Omental fat pad (tissue), 4 donors: ENCODE measurements around the gene CENPN. TPM values are rescaled to one million over a fixed set of nuclear protein-coding genes. Genes with fewer than 3 reads are reported as not detected.

Source experiments
- ATAC-seq: fragments of 150-250 bp; one replicate; pipeline ENCODE4 v1.9.1; 2016; ENCODE audit warnings: mild to moderate bottlenecking, moderate library complexity; ENCODE audit not compliant: low FRiP score
- DNase-seq: peaks from one replicate; pipeline ENCODE4 v3.0.0-alpha.2; 2019; ENCODE audit warnings: low spot score
- total RNA-seq, 4 donors: library from RNA; depleted of rRNA; stranded (reverse); fragments of >200 nt; gene quantifications; one replicate each; pipeline ENCODE4 v1.1.0, GENCODE V29; 2016
- TF ChIP-seq, protein P1 (sequence below), 3 donors: fragments of 450-650 bp; IDR thresholded peaks; one replicate each; pipeline ENCODE4 v1.5.1; 2016 to 2017; ENCODE audit warnings: antibody characterized with exemption in 3 of 3, mild to moderate bottlenecking in 3 of 3, moderate library complexity in 2 of 3

Gene CENPN
- total RNA-seq, 4 donors from 2014 or later: 4.5 to 12.0 (median 8.4) TPM

GRCh38 chr16:80997139-80997798, 9.7 kb upstream of the CENPN start:
- no peak for ATAC-seq
- no peak for DNase-seq
- TF ChIP-seq, protein P1, sequence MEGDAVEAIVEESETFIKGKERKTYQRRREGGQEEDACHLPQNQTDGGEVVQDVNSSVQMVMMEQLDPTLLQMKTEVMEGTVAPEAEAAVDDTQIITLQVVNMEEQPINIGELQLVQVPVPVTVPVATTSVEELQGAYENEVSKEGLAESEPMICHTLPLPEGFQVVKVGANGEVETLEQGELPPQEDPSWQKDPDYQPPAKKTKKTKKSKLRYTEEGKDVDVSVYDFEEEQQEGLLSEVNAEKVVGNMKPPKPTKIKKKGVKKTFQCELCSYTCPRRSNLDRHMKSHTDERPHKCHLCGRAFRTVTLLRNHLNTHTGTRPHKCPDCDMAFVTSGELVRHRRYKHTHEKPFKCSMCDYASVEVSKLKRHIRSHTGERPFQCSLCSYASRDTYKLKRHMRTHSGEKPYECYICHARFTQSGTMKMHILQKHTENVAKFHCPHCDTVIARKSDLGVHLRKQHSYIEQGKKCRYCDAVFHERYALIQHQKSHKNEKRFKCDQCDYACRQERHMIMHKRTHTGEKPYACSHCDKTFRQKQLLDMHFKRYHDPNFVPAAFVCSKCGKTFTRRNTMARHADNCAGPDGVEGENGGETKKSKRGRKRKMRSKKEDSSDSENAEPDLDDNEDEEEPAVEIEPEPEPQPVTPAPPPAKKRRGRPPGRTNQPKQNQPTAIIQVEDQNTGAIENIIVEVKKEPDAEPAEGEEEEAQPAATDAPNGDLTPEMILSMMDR (IDR thresholded peaks at IDR 0.05): no peak

DNA sequence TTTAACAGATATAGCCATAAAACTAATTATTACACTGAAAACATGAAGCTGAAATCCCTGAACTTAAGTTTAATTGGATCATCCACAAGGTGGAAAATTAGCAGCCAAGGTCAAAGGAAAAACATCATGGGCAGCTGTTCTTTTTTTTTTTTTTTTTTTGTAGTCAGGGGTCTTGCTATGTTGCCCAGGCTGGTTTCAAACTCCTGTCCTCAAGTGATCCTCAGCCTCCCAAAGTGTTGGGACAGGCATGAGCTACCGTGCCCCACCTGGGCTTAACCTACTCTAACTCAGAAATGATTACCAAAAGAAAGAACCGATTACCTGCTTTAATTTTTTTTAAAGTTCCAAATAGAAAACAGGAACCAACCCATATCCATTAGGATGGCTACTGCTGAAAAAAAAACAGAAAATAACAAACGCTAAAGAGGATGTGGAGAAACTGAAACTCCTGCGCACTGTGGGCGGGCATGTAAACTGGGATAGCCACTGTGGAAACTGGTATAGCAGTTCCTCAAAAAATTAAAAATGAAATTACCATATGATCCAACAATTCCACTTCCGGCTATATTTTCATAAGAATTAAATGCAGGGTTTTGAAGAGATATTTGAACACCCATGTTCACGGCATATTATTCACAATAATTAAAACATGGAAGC, 8.9 kb upstream of the CENPN start:
- TF ChIP-seq, protein P1 (IDR thresholded peaks at IDR 0.05): no peak
- DNase-seq (no peak), ATAC-seq (no peak)

GRCh38 chr16:81000873-81001272, 6.1 kb upstream of the CENPN start:
- TF ChIP-seq, protein P1 (IDR thresholded peaks at IDR 0.05): no peak
- no peak for DNase-seq
- ATAC-seq: no peak

GRCh38 chr16:81001330-81001729, 5.7 kb upstream of the CENPN start:
- TF ChIP-seq, protein P1 (IDR thresholded peaks at IDR 0.05): no peak
- DNase-seq: no peak
- ATAC-seq: no peak

DNA sequence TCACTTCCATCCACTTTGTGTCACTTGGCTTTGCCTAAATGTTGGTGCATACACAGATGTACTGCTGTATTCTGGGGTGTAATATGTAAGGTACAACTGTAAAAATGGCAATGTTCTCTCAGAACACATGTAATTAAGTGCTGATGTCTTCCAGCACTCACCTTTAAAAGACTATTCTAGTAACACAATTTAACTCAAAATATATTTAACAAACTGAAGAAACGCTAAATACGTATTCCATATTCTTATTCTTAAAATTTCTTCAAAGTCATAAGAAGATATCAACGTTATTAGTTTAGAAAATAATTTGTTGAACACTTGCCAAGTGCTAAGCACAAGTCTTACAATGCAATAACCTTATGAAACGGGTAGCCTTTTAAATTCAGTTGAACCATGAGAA, 4.0 kb upstream of the CENPN start:
- TF ChIP-seq, protein P1 (IDR thresholded peaks at IDR 0.05): no peak
- DNase-seq (no peak), ATAC-seq (no peak)

GRCh38 chr16:81003610-81004460, 3.2 kb upstream of the CENPN start:
- TF ChIP-seq, protein P1 (IDR thresholded peaks at IDR 0.05): no peak
- ATAC-seq: no peak
- no peak for DNase-seq
